ENCODE data around the gene MIP. TPM values are rescaled to one million over a fixed set of nuclear protein-coding genes. Genes with fewer than 3 reads are reported as not detected.

Gene MIP
- total RNA-seq, 2 experiments from 2014 or later, result not detected

Other genes with a start within 250 kb of the MIP start
- gene RNF41, start 232.7 kb downstream of the MIP start, total RNA-seq, result 10 to 100 TPM; 28.2 to 31.2 TPM
- gene NABP2, start 230.3 kb downstream of the MIP start, total RNA-seq, result 10 to 100 TPM; 62.0 to 62.2 TPM
- gene SLC39A5, start 224.6 kb downstream of the MIP start, total RNA-seq, result 1 to 10 TPM in 1 of 2 experiments, under 1 TPM in 1; 0.59 to 1.7 TPM
- 10 to 100 TPM; 34.1 to 37.0 TPM for gene ANKRD52, start 196.3 kb downstream of the MIP start, total RNA-seq
- gene COQ10A, start 187.7 kb downstream of the MIP start, total RNA-seq, result 1 to 10 TPM; 6.3 to 7.0 TPM
- 100 to 1,000 TPM; 304 to 309 TPM for gene CS, start 154.3 kb downstream of the MIP start, total RNA-seq
- gene CNPY2, start 138.7 kb downstream of the MIP start, total RNA-seq, result 10 to 100 TPM; 74.7 to 91.6 TPM
- 10 to 100 TPM; 49.0 to 51.2 TPM for gene PAN2, start 120.7 kb downstream of the MIP start, total RNA-seq
- 10 to 100 TPM; 47.6 to 48.5 TPM for gene IL23A, start 115.8 kb downstream of the MIP start, total RNA-seq
- gene STAT2, start 94.5 kb downstream of the MIP start, total RNA-seq, result 100 to 1,000 TPM; 125 to 139 TPM
- not detected for gene APOF, start 91.8 kb downstream of the MIP start, total RNA-seq
- gene TIMELESS, start 5.2 kb downstream of the MIP start, total RNA-seq, result 10 to 100 TPM; 60.1 to 62.6 TPM
- gene SPRYD4, start 13.9 kb upstream of the MIP start, total RNA-seq, result 1 to 10 TPM; 2.4 to 2.9 TPM
- 1 to 10 TPM; 5.5 to 6.1 TPM for gene GLS2, start 33.5 kb upstream of the MIP start, total RNA-seq
- 1 to 10 TPM; 2.2 to 2.9 TPM for gene RBMS2, start 67.2 kb upstream of the MIP start, total RNA-seq
- 100 to 1,000 TPM in 1 of 2 experiments, 10 to 100 TPM in 1; 90.7 to 111 TPM for gene BAZ2A, start 175.7 kb upstream of the MIP start, total RNA-seq
- 100 to 1,000 TPM; 709 to 722 TPM for gene ATP5F1B, start 191.3 kb upstream of the MIP start, total RNA-seq
- 100 to 1,000 TPM; 355 to 356 TPM for gene PTGES3, start 233.6 kb upstream of the MIP start, total RNA-seq

Data from activated CD4-positive, alpha-beta memory T cell treated with anti-CD3 and anti-CD28 coated beads for 36 hours (primary cell).